Measurements from ENCODE around the gene SH3RF2. TPM values are rescaled to one million over a fixed set of nuclear protein-coding genes. Genes with fewer than 3 reads are reported as not detected.

SH3RF2 gene
- total and polyA plus RNA-seq, 9 of the 15 experiments (the other 6 are each of a cell fraction or from before 2014, with no cell fraction given), result 0.05 TPM; not detected in 8

GRCh38 chr5:145912019-145912418, 24.4 kb upstream of the SH3RF2 start:
- no peaks in the 10 kb centered on the region for H4K20me1 ChIP-seq (replicated peaks; ENCODE audit: control insufficient read depth, insufficient read depth, low read length)
- H3K4me3 ChIP-seq, result no peak overlapping the region
- 0% methylated on average over 3 of the region's 3 CpGs for WGBS (ENCODE audit: insufficient coverage, low coverage, missing lambda C conversion rate)
- ATAC-seq (no peak), FAIRE-seq (no peak), DNase-seq (ENCODE audit: extremely low read depth in 1 of 4, low spot score in 3 of 4) (no peak)
- in situ Hi-C loops (cut with MboI) (no loop called here), intact Hi-C loops (cut with micrococcal nuclease) (no loop called here)
- ChIA-PET POLR2A (interaction anchor here (1.4 kb wide), 1 partner anchor 9 kb away, joined by 3 read pairs; no protein-coding TSS in a partner anchor), CTCF (ENCODE audit: low intra/inter-chr PET ratio) (no interaction called here)
- no peaks in the 10 kb centered on the region for H3K36me3 ChIP-seq (ENCODE audit: control insufficient read depth, insufficient read depth, low read length)
- H3K9me1 ChIP-seq (ENCODE audit: control insufficient read depth, insufficient read depth, low read length), result no peaks in the 10 kb centered on the region
- TF ChIP-seq ETV6 (IDR thresholded peaks at IDR 0.05; ENCODE audit: borderline replicate concordance in 1 of 2, low read depth in 2 of 2, low read length in 1 of 2) (no peak), ETV6 (CRISPR knock-in tag; IDR thresholded peaks at IDR 0.05; ENCODE audit: borderline replicate concordance) (no peak), TEAD2 (tag; IDR thresholded peaks at IDR 0.05) (no peak), HIVEP1 (CRISPR knock-in tag; IDR thresholded peaks at IDR 0.05) (no peak), HNRNPLL (IDR thresholded peaks at IDR 0.05; ENCODE audit: low read depth, low read length, poor library complexity, severe bottlenecking) (no peak), TOE1 (IDR thresholded peaks at IDR 0.05; ENCODE audit: borderline replicate concordance) (no peak), TOE1 (CRISPR knock-in tag; IDR thresholded peaks at IDR 0.05; ENCODE audit: borderline replicate concordance, low read depth) (no peak), KAT2B (IDR thresholded peaks at IDR 0.05; ENCODE audit: low read depth, low read length) (no peak), KLF10 (CRISPR knock-in tag; IDR thresholded peaks at IDR 0.05) (no peak), TFAM (CRISPR knock-in tag; conservative IDR thresholded peaks at IDR 0.05) (no peak), ZNF239 (CRISPR knock-in tag; IDR thresholded peaks at IDR 0.05) (no peak)
- H3K27ac ChIP-seq (ENCODE audit: extremely low read depth, low read depth, low read length), result no peak overlapping the region
- no peak overlapping the region for H2AFZ ChIP-seq (ENCODE audit: low read depth, low read length)
- H3K4me2 ChIP-seq (ENCODE audit: insufficient read depth, low read length), result no peak overlapping the region
- H3K9ac ChIP-seq (ENCODE audit: insufficient read depth in 1 of 2, low read depth in 2 of 2, low read length in 2 of 2), result no peak overlapping the region; a peak in 1 of 4 replicates
- H3K9me3 ChIP-seq (replicated peaks; ENCODE audit: control insufficient read depth, insufficient read depth, low read depth, low read length), result no peaks in the 10 kb centered on the region
- H3K27me3 ChIP-seq (ENCODE audit: control insufficient read depth in 2 of 2, insufficient read depth in 2 of 2, low read length in 2 of 2), result peaks cover 9 to 10% of the 10 kb centered on the region in 2 experiments; a peak in 2 of 5 replicates
- no peaks in the 10 kb centered on the region for H3K4me1 ChIP-seq (replicated peaks in 1 of 2; ENCODE audit: control insufficient read depth in 2 of 2, insufficient read depth in 2 of 2, low read length in 2 of 2)
- BruUV-seq (replicated peaks), result no TSS peak
- no peaks in the 10 kb centered on the region for H3K79me2 ChIP-seq (ENCODE audit: control insufficient read depth, insufficient read depth, low read length)

Measured in K562 (cell line).